Spinal cord (tissue), 10 donors: ENCODE measurements around the gene ACAD9. TPM values are rescaled to one million over a fixed set of nuclear protein-coding genes. Genes with fewer than 3 reads are reported as not detected.

Experiments
- DNase-seq, 6 donors: peaks; one replicate each; pipeline versions ENCODE4 v3.0.0 to v3.0.0-alpha.2; 2013 to 2015; ENCODE audit warnings: low spot score in 6 of 6, low read depth in 4 of 6
- H3K27ac ChIP-seq: one replicate; pipeline ENCODE4 v1.5.1; 2013; ENCODE audit warnings: low read depth, low read length, control low read depth
- H3K27me3 ChIP-seq: one replicate; pipeline ENCODE4 v1.6.1; 2013; ENCODE audit warnings: low read length; ENCODE audit not compliant: control insufficient read depth, insufficient read depth
- H3K36me3 ChIP-seq: one replicate; pipeline ENCODE4 v1.6.1; 2013; ENCODE audit warnings: low read length; ENCODE audit not compliant: control insufficient read depth, insufficient read depth
- H3K4me1 ChIP-seq: one replicate; pipeline ENCODE4 v1.6.1; 2013; ENCODE audit warnings: low read length; ENCODE audit not compliant: control insufficient read depth, insufficient read depth
- H3K4me3 ChIP-seq: one replicate; pipeline ENCODE4 v1.5.1; 2013; ENCODE audit warnings: low read depth, low read length, control low read depth
- H3K9me3 ChIP-seq: one replicate; pipeline ENCODE4 v1.6.1; 2013; ENCODE audit warnings: low read length; ENCODE audit not compliant: control insufficient read depth, insufficient read depth
- WGBS: methylation state at CpG from one replicate; pipeline ENCODE4 v1.1.5; 2013; ENCODE audit warnings: missing lambda C conversion rate; ENCODE audit not compliant: insufficient coverage; 5-methylcytosine and 5-hydroxymethylcytosine counted together
- polyA plus RNA-seq, 2 donors: library from polyadenylated mRNA; unstranded; fragments of 120-200 nt; gene quantifications; one replicate each; pipeline ENCODE4 v1.2.1, GENCODE V29; 2013; ENCODE audit not compliant: insufficient read length in 2 of 2
- small RNA-seq: library from RNA; depleted of rRNA; stranded (forward); fragments of <200 nt; gene quantifications from one replicate; pipeline ENCODE3, GENCODE V24; 2014; ENCODE audit warnings: low replicate concordance
- total RNA-seq, 2 donors: library from RNA; depleted of rRNA in 1 of 2; stranded (reverse); fragments of 120-200 nt in 1 of 2; fragments of >200 nt in 1 of 2; gene quantifications; one replicate each; pipeline versions ENCODE4 v1.2.3 to v1.2.4, GENCODE V29; 2013 to 2014
- donor health status: healthy.

ACAD9 gene
- total and polyA plus RNA-seq, 4 donors, result 32.0 to 44.7 (median 36.0) TPM

GRCh38 chr3:128942161-128942952 is 62.9 kb downstream of the ACAD9 start:
- Histone ChIP-seq H3K27ac (no peak overlapping the region), H3K9me3 (no peaks in the 10 kb centered on the region), H3K27me3 (no peaks in the 10 kb centered on the region), H3K4me1 (no peaks in the 10 kb centered on the region), H3K4me3 (no peak overlapping the region), H3K36me3 (peaks cover 7% of the 10 kb centered on the region)
- WGBS, result 79% methylated on average over 9 of the region's 15 CpGs
- no peak for DNase-seq

GRCh38 chr3:128945041-128945877 is 65.8 kb downstream of the ACAD9 start:
- no peaks in the 10 kb centered on the region for H3K27me3 ChIP-seq
- no peak overlapping the region for H3K4me3 ChIP-seq
- no peak overlapping the region for H3K27ac ChIP-seq
- peaks cover 7% of the 10 kb centered on the region for H3K36me3 ChIP-seq
- H3K4me1 ChIP-seq, result peaks cover 2% of the 10 kb centered on the region
- no peak for DNase-seq
- H3K9me3 ChIP-seq, result no peaks in the 10 kb centered on the region
- whole genome bisulfite sequencing, result 95% methylated on average over 21 of the region's 21 CpGs

GRCh38 chr3:128945878-128946175 is 66.4 kb downstream of the ACAD9 start:
- WGBS, result 74% methylated on average over 3 of the region's 3 CpGs
- Histone ChIP-seq H3K27ac (no peak overlapping the region), H3K9me3 (no peaks in the 10 kb centered on the region), H3K4me3 (no peak overlapping the region), H3K36me3 (peaks cover 7% of the 10 kb centered on the region), H3K4me1 (peaks cover 6% of the 10 kb centered on the region), H3K27me3 (no peaks in the 10 kb centered on the region)
- DNase-seq, result no peak

GRCh38 chr3:128946411-128946810 is 67.0 kb downstream of the ACAD9 start:
- Histone ChIP-seq H3K9me3 (no peaks in the 10 kb centered on the region), H3K27me3 (no peaks in the 10 kb centered on the region), H3K27ac (no peak overlapping the region), H3K4me3 (no peak overlapping the region), H3K36me3 (peaks cover 7% of the 10 kb centered on the region), H3K4me1 (peaks cover 6% of the 10 kb centered on the region)
- no peak for DNase-seq
- WGBS, result 70% methylated on average over 2 of the region's 7 CpGs

GRCh38 chr3:128949158-128949557 is 69.7 kb downstream of the ACAD9 start:
- H3K4me1 ChIP-seq, result peaks cover 6% of the 10 kb centered on the region
- H3K27ac ChIP-seq, result no peak overlapping the region
- H3K36me3 ChIP-seq, result peaks cover 5% of the 10 kb centered on the region
- no peak for DNase-seq
- 93% methylated on average over 3 of the region's 3 CpGs for WGBS
- H3K9me3 ChIP-seq, result no peaks in the 10 kb centered on the region
- no peak overlapping the region for H3K4me3 ChIP-seq
- no peaks in the 10 kb centered on the region for H3K27me3 ChIP-seq

- H3K27me3 ChIP-seq, result no peaks in the 10 kb centered on the region
- no peak overlapping the region for H3K27ac ChIP-seq
- no peaks in the 10 kb centered on the region for H3K9me3 ChIP-seq
- no peaks in the 10 kb centered on the region for H3K36me3 ChIP-seq
- WGBS, result 45% methylated on average over 15 of the region's 15 CpGs
- peaks cover 6% of the 10 kb centered on the region for H3K4me1 ChIP-seq
- peak in 2 of 6 donors; percentile 45 to 63 for DNase-seq
- H3K4me3 ChIP-seq, result no peak overlapping the region
These were observed 71.0 kb downstream of the ACAD9 start for GRCh38 chr3:128950223-128950938.

- H3K36me3 ChIP-seq, result no peaks in the 10 kb centered on the region
- no peaks in the 10 kb centered on the region for H3K27me3 ChIP-seq
- no peak for DNase-seq
- WGBS, result 100% methylated on average over 2 of the region's 2 CpGs
- H3K4me3 ChIP-seq, result no peak overlapping the region
- no peaks in the 10 kb centered on the region for H3K4me1 ChIP-seq
- no peaks in the 10 kb centered on the region for H3K9me3 ChIP-seq
- H3K27ac ChIP-seq, result no peak overlapping the region
These were observed 77.0 kb downstream of the ACAD9 start for GRCh38 chr3:128956440-128956839.

Small RNAs within 50 kb of the gene (small RNA-seq; reads per million reads assigned to genes)
- not detected for gene AC112484.4

Other genes with a start within 250 kb of the ACAD9 start
- gene RPN1, start 228.8 kb upstream of the ACAD9 start, total RNA-seq, result 100 to 1,000 TPM; 250 to 260 TPM
- 100 to 1,000 TPM; 142 to 147 TPM for gene RPN1, start 228.8 kb upstream of the ACAD9 start, polyA plus RNA-seq
- gene RAB7A, start 153.4 kb upstream of the ACAD9 start, total RNA-seq, result 10 to 100 TPM; 72.8 to 79.1 TPM
- 100 to 1,000 TPM; 326 to 392 TPM for gene RAB7A, start 153.4 kb upstream of the ACAD9 start, polyA plus RNA-seq
- gene CFAP92, start 114.5 kb downstream of the ACAD9 start, total RNA-seq, result 1 to 10 TPM; 1.1 to 3.8 TPM
- gene CFAP92, start 114.5 kb downstream of the ACAD9 start, polyA plus RNA-seq, result 1 to 10 TPM; 3.5 to 4.5 TPM
- gene EFCC1, start 121.7 kb downstream of the ACAD9 start, total RNA-seq, result 1 to 10 TPM in 1 of 2 donors, under 1 TPM in 1; 0.89 to 2.7 TPM
- 1 to 10 TPM; 3.4 to 5.2 TPM for gene EFCC1, start 121.7 kb downstream of the ACAD9 start, polyA plus RNA-seq
- gene GP9, start 181.2 kb downstream of the ACAD9 start, total RNA-seq, result under 1 TPM in 1 of 2 donors, not detected in 1; 0.72 TPM
- under 1 TPM; 0.30 to 0.59 TPM for gene GP9, start 181.2 kb downstream of the ACAD9 start, polyA plus RNA-seq
- gene RAB43, start 242.2 kb downstream of the ACAD9 start, total RNA-seq, result 1 to 10 TPM; 3.0 to 6.9 TPM
- 1 to 10 TPM; 3.8 to 5.0 TPM for gene RAB43, start 242.2 kb downstream of the ACAD9 start, polyA plus RNA-seq